Raji (cell line): ENCODE data around the gene ARRDC3.

Experiments
- POLR2A ChIP-seq: IDR thresholded peaks from 2 replicates; pipeline ENCODE4 v1.6.1; 2011; ENCODE audit warnings: low read depth, low read length, control low read depth; ENCODE audit not compliant: insufficient read depth

ARRDC3 gene, protein sequence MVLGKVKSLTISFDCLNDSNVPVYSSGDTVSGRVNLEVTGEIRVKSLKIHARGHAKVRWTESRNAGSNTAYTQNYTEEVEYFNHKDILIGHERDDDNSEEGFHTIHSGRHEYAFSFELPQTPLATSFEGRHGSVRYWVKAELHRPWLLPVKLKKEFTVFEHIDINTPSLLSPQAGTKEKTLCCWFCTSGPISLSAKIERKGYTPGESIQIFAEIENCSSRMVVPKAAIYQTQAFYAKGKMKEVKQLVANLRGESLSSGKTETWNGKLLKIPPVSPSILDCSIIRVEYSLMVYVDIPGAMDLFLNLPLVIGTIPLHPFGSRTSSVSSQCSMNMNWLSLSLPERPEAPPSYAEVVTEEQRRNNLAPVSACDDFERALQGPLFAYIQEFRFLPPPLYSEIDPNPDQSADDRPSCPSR

DNA sequence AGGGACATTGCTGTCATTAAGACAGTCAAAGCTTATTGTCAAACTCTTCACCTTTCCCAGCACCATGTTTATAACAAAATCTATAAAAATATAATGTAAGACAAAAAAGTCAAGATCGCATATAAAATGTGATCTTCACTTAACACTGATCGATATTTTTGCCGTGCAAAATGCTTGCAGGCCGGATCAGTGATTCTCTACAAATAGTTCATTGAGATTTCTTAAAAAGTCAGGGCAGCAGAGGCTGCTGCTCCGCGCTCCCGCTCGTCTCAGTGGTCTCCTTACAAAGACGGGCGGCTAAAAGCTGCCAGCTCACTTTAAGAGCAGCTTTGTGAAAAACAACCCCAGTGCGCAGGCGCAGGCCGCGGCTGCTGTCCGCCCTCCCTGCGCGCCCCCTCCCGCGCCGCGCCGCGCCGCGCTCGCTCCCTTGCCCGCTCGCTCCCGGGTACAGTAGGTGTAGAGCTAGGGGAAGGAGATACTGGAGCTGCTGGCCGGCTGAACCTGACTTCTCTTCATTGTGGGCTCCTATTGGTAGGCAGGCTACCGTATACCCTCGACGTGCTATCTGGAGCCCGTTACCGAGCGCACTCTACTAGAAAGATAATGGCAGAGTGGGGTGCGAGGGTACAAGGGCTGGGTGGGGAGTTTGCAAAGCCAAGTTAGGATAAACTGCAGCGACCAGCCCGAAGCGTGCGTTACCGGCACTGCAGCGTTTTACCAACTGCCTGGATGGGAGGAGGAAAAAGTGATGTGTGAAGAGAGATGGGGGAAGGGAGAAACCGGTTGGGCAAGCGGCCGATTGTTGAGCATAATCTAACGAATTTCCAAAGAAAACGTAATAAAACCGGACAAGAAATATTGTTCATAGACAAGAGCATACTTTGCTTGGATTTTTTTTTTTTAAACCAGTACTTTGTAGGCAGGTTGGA is at the start of gene ARRDC3:
TSS of gene ARRDC3 (minus strand) at position 291 of the 929 bp plus-strand sequence. CDS start at position 66, 225 bp downstream.
- peak; percentile 98 for TF ChIP-seq POLR2A

DNA sequence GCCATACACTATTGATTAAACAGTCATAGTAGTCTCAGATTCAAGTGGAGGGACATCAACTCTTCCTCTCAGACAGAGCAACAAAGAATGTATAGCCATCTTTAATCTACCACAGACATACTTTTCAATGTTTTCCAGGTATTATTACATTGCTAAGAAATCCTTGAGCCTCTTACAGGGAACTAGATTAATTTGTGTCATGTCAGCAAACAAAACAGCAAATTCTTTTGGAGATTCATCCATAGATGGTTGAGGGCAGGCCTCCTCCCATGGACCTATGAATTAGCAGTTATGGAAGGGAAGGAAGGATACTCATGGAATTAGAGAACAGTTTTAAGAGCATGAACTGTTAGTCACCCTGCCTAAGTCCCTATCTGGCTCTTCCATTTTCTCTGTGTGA is 47.8 kb upstream of the ARRDC3 start:
- no peak for TF ChIP-seq POLR2A

DNA sequence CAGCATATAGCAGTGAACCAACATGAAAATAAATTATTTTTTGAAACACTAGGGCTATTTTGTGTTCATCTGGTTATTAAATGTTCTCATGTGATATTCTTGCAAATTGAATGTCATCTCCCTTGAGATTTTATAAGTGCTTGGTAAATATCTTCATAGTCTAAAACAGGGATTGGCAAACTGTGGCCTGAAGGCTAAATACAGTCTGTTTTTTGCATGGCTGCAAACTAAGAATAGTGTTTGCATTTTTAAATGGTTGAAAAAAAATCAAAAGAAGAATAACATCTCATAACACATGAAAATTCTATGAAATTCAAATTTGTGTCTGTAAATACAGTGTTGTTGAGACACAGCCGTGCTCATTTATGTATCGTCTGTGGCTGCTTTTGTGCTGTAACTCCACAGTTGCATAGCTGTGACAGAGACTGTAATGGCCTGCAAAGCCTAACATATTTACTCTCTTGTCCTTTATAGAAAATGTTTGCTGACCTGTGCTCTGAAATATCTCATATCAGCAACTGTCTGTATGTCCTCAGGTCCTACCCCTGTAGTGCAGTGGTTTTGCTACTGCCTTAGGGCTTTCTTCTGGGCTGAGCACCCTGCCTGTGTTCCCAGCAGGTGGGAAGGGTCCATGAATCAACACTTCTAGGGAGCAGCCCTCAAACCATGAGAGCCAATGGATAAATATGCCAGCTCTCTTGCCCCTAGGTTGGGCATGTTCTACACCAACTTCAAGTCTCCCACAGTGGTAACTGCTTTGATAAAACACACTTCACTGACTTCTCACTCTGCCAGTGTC is 41.7 kb upstream of the ARRDC3 start:
- TF ChIP-seq POLR2A: no peak

DNA sequence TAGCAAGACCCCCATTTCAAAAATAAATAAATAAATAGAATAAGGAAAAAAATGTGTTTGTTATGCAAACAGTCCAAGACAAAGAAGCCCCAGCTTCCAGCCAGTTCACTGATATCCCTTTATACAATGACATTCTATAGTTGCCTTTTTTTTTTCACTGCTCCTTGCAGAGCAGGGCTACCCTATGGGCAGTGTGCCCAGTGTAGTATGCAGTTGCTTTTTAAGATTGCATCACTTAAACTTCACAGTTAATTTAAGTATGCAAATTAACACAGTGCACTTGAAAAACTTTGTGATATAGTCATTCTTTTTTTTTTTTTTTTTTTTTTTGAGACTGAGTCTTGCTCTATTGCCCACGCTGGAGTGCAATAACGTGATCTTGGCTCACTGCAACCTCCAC is 40.8 kb upstream of the ARRDC3 start:
- no peak for TF ChIP-seq POLR2A

DNA sequence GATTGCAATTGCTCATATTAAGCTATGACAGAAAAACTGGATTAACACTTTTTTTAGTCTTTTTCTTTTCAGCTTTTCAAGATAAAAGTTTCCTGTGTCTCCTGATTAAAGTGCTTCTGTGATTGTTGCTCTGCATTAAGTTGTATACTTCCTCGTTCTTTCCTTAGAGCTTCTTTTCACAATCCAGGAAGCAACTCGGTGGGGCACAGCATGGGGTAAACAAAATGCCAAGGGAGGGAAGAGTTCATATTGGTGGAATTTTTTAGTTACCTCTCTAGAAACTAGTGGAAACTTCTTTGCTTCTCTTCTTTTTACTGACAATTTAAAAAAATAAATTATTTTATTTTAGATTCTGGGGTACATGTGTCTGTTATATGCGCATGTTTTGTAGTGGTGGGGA is 37.8 kb upstream of the ARRDC3 start:
- TF ChIP-seq POLR2A: no peak

DNA sequence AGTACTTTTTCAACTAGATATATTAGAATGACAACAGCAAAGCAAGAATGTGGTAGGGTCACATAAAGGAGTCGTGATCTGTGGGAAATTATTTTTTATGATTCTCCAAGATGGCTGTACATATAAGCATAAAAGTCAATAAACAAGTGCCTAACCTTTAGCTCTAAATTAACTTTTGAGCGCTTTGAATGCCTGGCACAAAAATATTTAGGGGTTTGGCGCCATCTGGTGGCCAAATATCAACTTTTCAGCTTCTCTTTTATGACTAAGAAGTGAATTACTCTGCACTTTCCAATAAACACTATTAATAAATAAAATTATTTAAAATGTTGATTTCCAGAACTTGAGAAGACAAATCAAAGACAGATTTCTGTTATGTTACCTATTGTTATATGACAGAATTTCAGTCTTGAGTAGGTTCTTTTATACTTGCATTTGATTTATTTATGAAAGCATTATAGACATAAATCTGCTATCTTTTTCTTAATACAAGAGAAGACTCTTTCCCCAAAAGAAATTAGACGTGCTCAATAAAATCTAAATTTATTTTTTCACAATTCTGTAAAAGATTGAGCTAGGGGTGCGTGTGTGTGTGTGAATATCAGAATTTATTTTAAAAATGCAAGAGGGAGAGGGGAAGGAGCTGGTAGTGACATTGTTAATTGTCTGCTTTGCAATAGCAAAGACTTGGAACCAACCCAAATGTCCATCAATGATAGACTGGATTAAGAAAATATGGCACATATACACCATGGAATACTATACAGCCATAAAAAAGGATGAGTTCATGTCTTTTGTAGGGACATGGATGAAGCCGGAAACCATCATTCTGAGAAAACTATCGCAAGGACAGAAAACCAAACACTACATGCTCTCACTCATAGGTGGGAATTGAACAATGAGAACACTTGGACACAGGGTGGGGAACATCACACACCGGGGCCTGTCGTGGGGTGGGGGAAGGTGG is 36.7 kb upstream of the ARRDC3 start:
- TF ChIP-seq POLR2A: no peak

DNA sequence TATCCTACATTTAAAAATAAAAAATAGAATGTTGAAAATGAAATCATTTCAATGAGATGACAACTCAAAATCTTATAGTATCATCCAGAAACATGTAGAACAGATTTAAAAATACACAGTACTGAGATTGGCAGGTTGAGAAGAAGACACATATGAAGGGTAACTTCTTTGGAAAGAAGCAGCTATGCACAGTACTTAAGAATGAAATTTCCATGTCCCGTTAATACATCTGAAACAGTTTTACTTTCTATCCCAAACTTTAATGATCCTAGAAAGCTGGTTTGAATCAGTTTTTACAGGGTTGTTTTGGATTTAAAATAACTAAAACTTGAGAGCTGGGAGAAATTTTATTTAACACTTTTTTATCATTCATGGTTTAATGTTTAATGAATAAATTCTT is 36.0 kb upstream of the ARRDC3 start:
- TF ChIP-seq POLR2A: no peak

DNA sequence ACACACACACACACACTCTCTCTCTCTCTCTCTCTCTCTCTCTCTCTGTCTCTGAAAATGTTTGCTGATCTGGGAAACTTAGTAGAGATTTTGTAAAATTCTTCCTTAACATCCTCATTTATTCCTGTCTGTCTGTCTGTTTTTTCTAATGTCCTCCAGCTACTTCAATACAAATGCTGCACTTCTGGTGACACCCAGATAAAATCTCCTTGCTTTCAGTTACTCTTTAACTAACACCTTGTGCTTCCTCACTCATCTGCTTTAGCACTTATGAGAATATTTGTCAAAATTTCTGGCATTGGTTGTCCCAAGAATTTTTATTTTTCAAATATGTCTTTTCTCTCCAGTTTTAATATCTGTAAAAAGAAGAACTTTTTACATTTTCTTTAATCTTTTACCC is 35.0 kb upstream of the ARRDC3 start:
- no peak for TF ChIP-seq POLR2A

DNA sequence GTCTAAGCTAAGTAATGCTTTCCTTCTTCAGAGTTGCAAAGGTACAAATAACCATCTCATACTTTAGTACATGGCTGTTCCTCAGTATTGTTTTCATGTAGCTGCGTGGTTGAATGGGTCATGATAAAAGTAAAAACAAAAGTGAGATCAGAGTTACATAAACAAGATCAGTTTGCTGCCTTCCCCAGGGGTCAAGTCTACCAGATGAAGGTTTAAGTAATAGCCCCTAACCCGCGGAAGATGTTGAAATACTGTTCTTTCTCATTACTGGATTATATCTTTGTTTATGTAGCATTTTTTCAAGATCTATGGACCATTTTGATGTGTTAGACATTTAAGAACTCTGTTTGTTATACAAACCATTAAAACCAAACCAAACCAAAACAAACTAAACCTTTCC is 34.1 kb upstream of the ARRDC3 start:
- no peak for TF ChIP-seq POLR2A

DNA sequence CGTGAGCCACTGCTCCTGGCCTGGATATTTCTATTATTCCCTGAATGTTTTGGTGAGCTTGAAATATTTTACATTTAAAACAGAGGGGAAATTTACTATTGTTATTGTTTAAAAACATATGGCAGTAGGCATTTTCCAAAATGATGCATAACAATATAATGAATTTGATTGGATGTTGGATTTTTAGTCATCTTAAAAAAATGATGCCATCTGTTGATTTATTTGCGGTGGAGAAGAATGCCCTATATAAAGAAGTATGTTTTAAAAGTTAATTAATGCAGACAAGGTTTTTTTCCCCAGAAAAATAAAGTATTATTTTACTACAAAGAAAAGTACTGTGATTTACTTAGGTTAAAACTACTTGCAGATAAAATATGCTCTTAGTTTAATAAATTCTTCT is 33.4 kb upstream of the ARRDC3 start:
- no peak for TF ChIP-seq POLR2A

DNA sequence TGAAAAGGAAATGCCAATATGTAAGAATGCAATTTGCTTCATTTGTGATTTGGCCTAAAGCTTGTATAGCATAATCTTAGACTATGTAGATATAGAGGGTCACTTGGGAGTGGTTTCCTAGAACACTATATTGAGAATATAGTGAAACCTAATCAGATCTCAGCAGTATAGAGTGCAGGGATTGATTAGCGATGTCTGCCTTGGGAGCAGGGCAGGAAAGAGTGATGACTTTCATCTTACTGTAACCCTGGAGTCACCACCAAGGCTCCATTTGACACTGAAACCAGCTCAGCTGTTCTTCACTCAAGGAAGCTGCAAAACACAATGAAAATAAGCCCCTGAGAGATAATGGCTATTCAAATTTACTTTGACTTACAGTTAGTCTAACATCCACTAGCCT is 26.2 kb upstream of the ARRDC3 start:
- no peak for TF ChIP-seq POLR2A

DNA sequence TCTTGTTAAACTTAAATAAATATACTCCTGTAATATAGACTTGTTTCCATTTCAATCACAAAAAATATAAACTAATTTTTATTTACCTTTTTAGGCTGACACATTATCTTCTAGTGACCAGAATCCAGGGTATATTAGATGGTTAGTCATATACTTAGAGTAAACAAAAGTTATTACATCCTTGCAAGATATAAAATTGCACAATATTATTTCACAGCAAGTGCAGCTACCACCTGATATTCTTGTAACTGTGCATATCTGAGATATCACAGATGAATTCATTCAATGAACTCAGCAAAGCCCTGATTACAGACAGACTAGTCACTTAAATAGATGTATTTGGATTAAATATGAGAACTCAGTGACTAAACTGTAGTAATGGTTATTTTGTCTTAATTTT is 25.6 kb upstream of the ARRDC3 start:
- TF ChIP-seq POLR2A: no peak

DNA sequence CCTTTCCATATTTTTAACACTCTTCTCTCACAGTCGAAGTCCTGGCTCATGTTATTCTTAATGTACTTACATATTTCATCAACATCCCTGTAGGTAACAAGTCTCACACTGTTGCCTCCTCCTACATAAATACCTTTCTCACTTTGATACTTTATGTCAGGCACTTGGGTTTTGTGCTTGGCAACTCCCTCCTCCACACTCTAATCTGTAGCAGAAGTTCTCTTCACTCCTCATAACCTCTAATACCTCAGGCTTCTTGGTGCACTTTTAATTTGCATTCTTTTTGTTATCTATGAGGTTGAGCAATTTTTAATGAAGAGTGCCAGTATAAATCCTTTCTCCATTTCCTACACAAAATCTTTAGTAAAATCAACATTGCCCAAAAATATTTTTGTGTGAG is 24.1 kb upstream of the ARRDC3 start:
- TF ChIP-seq POLR2A: no peak

DNA sequence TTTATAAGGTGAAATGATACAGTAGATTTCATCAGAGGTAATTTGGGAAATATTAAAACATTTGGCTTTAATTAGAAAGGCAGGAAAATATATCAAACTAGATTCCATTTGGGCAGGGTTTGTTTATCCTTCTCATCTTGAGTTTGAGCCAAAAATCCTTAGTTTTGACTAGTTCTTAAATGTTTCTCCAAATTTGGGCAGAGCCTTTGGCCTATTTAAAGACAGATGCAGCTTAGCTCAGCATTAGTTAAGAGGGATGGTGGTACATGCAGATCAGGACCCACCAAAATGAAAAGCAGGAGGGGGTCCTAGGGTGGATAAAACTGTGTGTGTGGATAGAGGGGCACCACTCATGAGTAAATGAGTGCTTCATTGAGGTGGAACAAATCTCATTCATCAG is 20.3 kb upstream of the ARRDC3 start:
- TF ChIP-seq POLR2A: no peak
